HCT116 (cell line): ENCODE data around the gene PRDX1.

Source experiments
- EZH2 ChIP-seq: fragments of 200-600 bp; sonication (generic); IDR thresholded peaks from 2 replicates; pipeline ENCODE4 v1.6.1; 2017; ENCODE audit warnings: antibody characterized with exemption, mixed run types
- SIN3A ChIP-seq: IDR thresholded peaks from 2 replicates; pipeline ENCODE4 v1.6.1; 2012; ENCODE audit warnings: low read depth

DNA sequence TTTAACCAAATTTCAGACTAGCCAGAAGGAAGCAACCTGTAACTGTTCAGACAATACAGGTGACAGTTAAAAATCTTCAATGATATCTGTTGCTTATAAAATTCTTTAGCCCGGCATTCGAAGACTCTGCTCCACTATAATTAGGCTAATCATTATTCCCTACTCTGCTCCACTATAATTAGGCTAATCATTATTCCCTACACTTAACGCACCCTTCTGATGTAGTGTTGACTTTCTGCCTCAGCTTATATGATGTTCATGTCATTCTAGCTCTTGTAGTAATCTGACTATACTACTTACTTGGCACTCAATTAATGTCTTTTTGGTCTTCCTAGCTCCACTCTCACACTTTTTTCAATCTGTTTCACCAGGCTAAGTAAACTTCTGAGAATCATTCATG is 44.0 kb downstream of the PRDX1 start:
- TF ChIP-seq SIN3A (no peak), EZH2 (no peak)
